Right renal pelvis (tissue), 4 donors: ENCODE results near the gene ZMYND10. TPM values are rescaled to one million over a fixed set of nuclear protein-coding genes. Genes with fewer than 3 reads are reported as not detected.

Source experiments
- DNase-seq, 4 donors: peaks; one replicate each; pipeline ENCODE4 v3.0.0-alpha.2; 2013; ENCODE audit warnings: low read depth in 4 of 4, low spot score in 3 of 4, missing footprints in 1 of 4
- polyA plus RNA-seq, 4 donors: library from polyadenylated mRNA; unstranded; fragments of 120-200 nt; gene quantifications; one replicate each; pipeline ENCODE4 v1.2.1, GENCODE V29; 2013; ENCODE audit not compliant: insufficient read length in 4 of 4

Gene ZMYND10
- polyA plus RNA-seq, 4 donors: 3.6 to 4.7 (median 3.8) TPM

GRCh38 chr3:50292159-50293078, 53.1 kb downstream of the ZMYND10 start, which contains the start of gene IFRD2:
IFRD2 (minus strand) TSS chr3:50292429; CDS start chr3:50292274, 155 bp downstream.
- DNase-seq: peak; percentile 89 to 94 (median 90)

Other genes starting within 250 kb of the ZMYND10 start
- 10 to 100 TPM; 75.1 to 81.1 (median 78.5) TPM for gene SEMA3F, start 190.4 kb downstream of the ZMYND10 start, polyA plus RNA-seq
- gene GNAT1, start 154.1 kb downstream of the ZMYND10 start, polyA plus RNA-seq: under 1 TPM in 2 of 4 donors, not detected in 2; 0.03 to 0.10 TPM
- 1 to 10 TPM; 5.0 to 9.6 (median 6.6) TPM for gene SLC38A3, start 140.5 kb downstream of the ZMYND10 start, polyA plus RNA-seq
- 100 to 1,000 TPM; 203 to 219 (median 207) TPM for gene GNAI2, start 109.5 kb downstream of the ZMYND10 start, polyA plus RNA-seq
- gene SEMA3B, start 76.6 kb downstream of the ZMYND10 start, polyA plus RNA-seq: 100 to 1,000 TPM in 1 of 4 donors, 10 to 100 TPM in 3; 86.9 to 125 (median 92.2) TPM
- gene LSMEM2, start 66.6 kb downstream of the ZMYND10 start, polyA plus RNA-seq: under 1 TPM; 0.51 to 0.75 (median 0.66) TPM
- 10 to 100 TPM; 39.6 to 50.5 (median 45.0) TPM for gene IFRD2, start 53.3 kb downstream of the ZMYND10 start, polyA plus RNA-seq
- 1 to 10 TPM; 3.1 to 3.8 (median 3.1) TPM for gene HYAL3, start 46.3 kb downstream of the ZMYND10 start, polyA plus RNA-seq
- gene NAA80, start 46.3 kb downstream of the ZMYND10 start, polyA plus RNA-seq: 10 to 100 TPM in 1 of 4 donors, 1 to 10 TPM in 3; 8.6 to 10.5 (median 9.9) TPM
- gene HYAL1, start 42.2 kb downstream of the ZMYND10 start, polyA plus RNA-seq: 1 to 10 TPM; 6.2 to 8.0 (median 6.8) TPM
- 10 to 100 TPM; 62.8 to 92.9 (median 75.5) TPM for gene HYAL2, start 23.0 kb downstream of the ZMYND10 start, polyA plus RNA-seq
- 10 to 100 TPM; 24.6 to 29.7 (median 27.7) TPM for gene TUSC2, start 17.5 kb downstream of the ZMYND10 start, polyA plus RNA-seq
- gene RASSF1, start 4.9 kb downstream of the ZMYND10 start, polyA plus RNA-seq: 10 to 100 TPM; 17.5 to 22.8 (median 17.8) TPM
- 10 to 100 TPM; 30.3 to 36.9 (median 32.6) TPM for gene NPRL2, start 5.0 kb upstream of the ZMYND10 start, polyA plus RNA-seq
- gene CYB561D2, start 5.1 kb upstream of the ZMYND10 start, polyA plus RNA-seq: 10 to 100 TPM; 11.9 to 18.3 (median 15.3) TPM
- 10 to 100 TPM; 37.8 to 49.5 (median 38.7) TPM for gene TMEM115, start 13.8 kb upstream of the ZMYND10 start, polyA plus RNA-seq
- gene CACNA2D2, start 157.9 kb upstream of the ZMYND10 start, polyA plus RNA-seq: 10 to 100 TPM; 14.9 to 18.1 (median 15.2) TPM
- gene C3orf18, start 222.0 kb upstream of the ZMYND10 start, polyA plus RNA-seq: 10 to 100 TPM; 15.0 to 18.4 (median 16.8) TPM
- gene HEMK1, start 223.8 kb upstream of the ZMYND10 start, polyA plus RNA-seq: 10 to 100 TPM; 21.9 to 27.6 (median 23.4) TPM